Osteocyte (in vitro differentiated cells): ENCODE measurements around the gene ZDHHC13. TPM values are rescaled to one million over a fixed set of nuclear protein-coding genes. Genes with fewer than 3 reads are reported as not detected.

Experiments used
- DNase-seq: peaks from one replicate; pipeline ENCODE4 v3.0.0; 2021; ENCODE audit warnings: mixed read lengths; ENCODE audit not compliant: unreplicated experiment; ENCODE audit errors: extremely low spot score
- H3K27ac Mint-ChIP-seq: one replicate; pipeline ENCODE4 v1.8.0; 2021; ENCODE audit warnings: mild to moderate bottlenecking, mixed read lengths; ENCODE audit not compliant: unreplicated experiment
- H3K27me3 Mint-ChIP-seq: one replicate; pipeline ENCODE4 v1.8.0; 2021; ENCODE audit warnings: mixed read lengths; ENCODE audit not compliant: unreplicated experiment
- H3K36me3 Mint-ChIP-seq: one replicate; pipeline ENCODE4 v1.8.0; 2021; ENCODE audit warnings: mixed read lengths; ENCODE audit not compliant: unreplicated experiment
- H3K4me1 Mint-ChIP-seq: one replicate; pipeline ENCODE4 v1.8.0; 2021; ENCODE audit warnings: mixed read lengths; ENCODE audit not compliant: unreplicated experiment
- H3K4me3 Mint-ChIP-seq: one replicate; pipeline ENCODE4 v1.8.0; 2021; ENCODE audit warnings: mild to moderate bottlenecking, moderate library complexity, mixed read lengths; ENCODE audit not compliant: unreplicated experiment
- H3K9me3 Mint-ChIP-seq: one replicate; pipeline ENCODE4 v1.8.0; 2021; ENCODE audit warnings: mixed read lengths; ENCODE audit not compliant: unreplicated experiment
- CTCF ChIP-seq: fragments of 200-600 bp; sonication (generic); IDR thresholded peaks from 2 replicates; pipeline ENCODE4 v1.5.0; 2021; ENCODE audit warnings: antibody characterized with exemption, mild to moderate bottlenecking, moderate library complexity
- total RNA-seq: library from RNA; stranded (reverse); gene quantifications from 2 replicates; pipeline ENCODE4 v1.2.1, GENCODE V29; 2021

Gene ZDHHC13
- total RNA-seq, 1 donor from 2014 or later: 11.6 TPM

DNA sequence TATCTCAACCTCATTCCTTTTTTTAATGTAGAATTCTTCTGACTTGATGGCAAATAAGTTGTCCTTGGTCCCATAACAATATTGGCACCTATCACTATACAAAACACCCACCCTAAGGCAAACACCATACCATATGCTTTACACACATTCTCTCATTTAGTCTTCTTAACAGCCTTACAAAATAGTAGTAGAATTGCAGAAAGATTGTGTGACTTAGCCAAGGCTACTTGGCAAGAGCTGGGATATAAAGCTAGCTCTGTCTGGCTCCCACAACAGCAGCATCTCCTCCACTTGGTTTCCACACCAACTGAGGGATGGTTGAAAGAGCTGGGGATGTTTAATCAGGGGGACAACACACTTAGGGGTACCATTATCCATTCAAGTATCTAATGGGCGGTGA lies 9.8 kb upstream of the ZDHHC13 start:
- no peaks in the 10 kb centered on the region for H3K36me3 Mint-ChIP-seq
- H3K27ac Mint-ChIP-seq: no peak overlapping the region
- no peak overlapping the region for H3K4me3 Mint-ChIP-seq
- no peaks in the 10 kb centered on the region for H3K4me1 Mint-ChIP-seq
- H3K9me3 Mint-ChIP-seq: no peaks in the 10 kb centered on the region
- peaks cover 53% of the 10 kb centered on the region for H3K27me3 Mint-ChIP-seq
- no peak for DNase-seq
- no peak for TF ChIP-seq CTCF

- Mint-ChIP-seq H3K27me3 (peaks cover 56% of the 10 kb centered on the region), H3K36me3 (no peaks in the 10 kb centered on the region), H3K9me3 (no peaks in the 10 kb centered on the region), H3K4me1 (no peaks in the 10 kb centered on the region), H3K27ac (no peak overlapping the region), H3K4me3 (no peak overlapping the region)
- TF ChIP-seq CTCF: no peak
- no peak for DNase-seq
These were observed 6.7 kb upstream of the ZDHHC13 start for GRCh38 chr11:19110295-19110694.

GRCh38 chr11:19111809-19112208 lies 5.2 kb upstream of the ZDHHC13 start:
- H3K36me3 Mint-ChIP-seq: no peaks in the 10 kb centered on the region
- H3K4me1 Mint-ChIP-seq: peaks cover 3% of the 10 kb centered on the region
- peaks cover 52% of the 10 kb centered on the region for H3K27me3 Mint-ChIP-seq
- H3K27ac Mint-ChIP-seq: no peak overlapping the region
- no peak overlapping the region for H3K4me3 Mint-ChIP-seq
- DNase-seq: no peak
- TF ChIP-seq CTCF: no peak
- no peaks in the 10 kb centered on the region for H3K9me3 Mint-ChIP-seq

DNA sequence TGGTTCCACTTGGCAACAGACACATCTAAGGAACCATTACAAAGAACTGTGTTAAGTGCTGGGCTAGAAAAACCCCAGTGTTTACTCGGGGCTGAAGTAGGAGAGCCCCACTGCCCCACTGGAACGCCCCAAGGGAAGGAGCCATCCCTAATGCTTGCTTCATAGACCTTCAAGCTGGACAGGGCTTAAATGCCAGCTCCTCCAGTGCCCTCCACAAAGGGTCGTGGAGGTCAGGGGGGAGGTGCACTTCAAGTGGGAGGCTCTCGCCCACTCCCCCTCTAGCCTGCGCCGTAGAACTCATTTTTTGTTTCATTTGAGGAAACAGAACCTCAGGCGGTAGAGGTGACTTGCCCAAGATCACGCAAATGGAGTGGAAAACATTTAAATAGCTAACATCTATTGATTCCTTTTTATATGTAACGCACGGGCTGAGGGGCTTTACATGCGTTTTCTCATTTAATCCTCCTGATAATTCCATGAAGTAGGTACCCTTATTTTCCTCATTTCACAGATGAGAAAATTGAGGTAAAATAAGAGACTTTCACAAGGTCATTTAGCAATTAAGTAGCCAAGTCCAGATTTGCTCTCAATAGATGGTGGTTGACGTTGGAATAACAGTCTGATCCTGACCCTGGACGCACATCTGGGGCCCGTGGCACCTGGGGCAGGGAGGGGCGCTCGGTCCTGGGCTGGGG lies 545 bp upstream of the ZDHHC13 start:
- Mint-ChIP-seq H3K4me1 (peaks cover 16% of the 10 kb centered on the region), H3K27ac (peak overlapping the region; percentile 78), H3K36me3 (peaks cover 11% of the 10 kb centered on the region), H3K27me3 (peaks cover 27% of the 10 kb centered on the region), H3K4me3 (peak overlapping the region; percentile 93), H3K9me3 (no peaks in the 10 kb centered on the region)
- no peak for TF ChIP-seq CTCF
- no peak for DNase-seq

DNA sequence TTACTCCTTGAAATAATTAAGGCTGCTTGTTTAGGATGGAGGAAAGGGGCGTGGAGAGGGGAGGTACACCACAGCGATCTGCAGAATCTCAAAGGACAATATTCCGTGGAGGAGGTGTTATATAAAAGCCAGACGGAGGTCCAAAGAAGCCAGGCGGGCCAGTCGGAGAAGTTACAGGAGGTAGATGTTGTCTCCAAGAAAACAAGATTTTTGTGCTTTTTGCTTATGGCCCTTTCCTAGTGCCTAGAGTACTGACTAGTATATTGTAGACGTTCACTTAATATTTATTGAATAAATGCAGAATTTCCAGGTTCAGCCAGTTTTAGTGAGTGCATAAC lies 761 bp downstream of the ZDHHC13 start:
- TF ChIP-seq CTCF: no peak
- peaks cover 11% of the 10 kb centered on the region for H3K36me3 Mint-ChIP-seq
- H3K4me3 Mint-ChIP-seq: peak overlapping the region; percentile 93
- peaks cover 14% of the 10 kb centered on the region for H3K27me3 Mint-ChIP-seq
- H3K4me1 Mint-ChIP-seq: peaks cover 16% of the 10 kb centered on the region
- no peaks in the 10 kb centered on the region for H3K9me3 Mint-ChIP-seq
- H3K27ac Mint-ChIP-seq: no peak overlapping the region
- DNase-seq: no peak
